HepG2 (cell line): ENCODE measurements around the gene SIX5. TPM values are rescaled to one million over a fixed set of nuclear protein-coding genes. Genes with fewer than 3 reads are reported as not detected.

Source experiments
- BCL3 ChIP-seq: sonication (generic); formaldehyde crosslinking; IDR thresholded peaks from 2 replicates; pipeline ENCODE4 v1.5.1; 2020; ENCODE audit warnings: mild to moderate bottlenecking, missing genetic modification reagents, moderate library complexity
- EHMT2 ChIP-seq: fragments of 200-600 bp; sonication (generic); IDR thresholded peaks from 2 replicates; pipeline ENCODE4 v1.7.0; 2017; ENCODE audit warnings: antibody characterized with exemption, low read depth, low read length, borderline replicate concordance
- FOXK1 ChIP-seq: sonication (generic); formaldehyde crosslinking; IDR thresholded peaks from 2 replicates; pipeline ENCODE4 v1.4.0; 2020; ENCODE audit warnings: low read depth, missing genetic modification reagents, borderline replicate concordance
- HNRNPLL ChIP-seq: fragments of 200-400 bp; formaldehyde crosslinking; IDR thresholded peaks from 2 replicates; pipeline ENCODE4 v1.6.1; 2017; ENCODE audit warnings: mild to moderate bottlenecking, low read depth, low read length; ENCODE audit not compliant: poor library complexity, severe bottlenecking
- IRF2 ChIP-seq: IDR thresholded peaks from 2 replicates; pipeline ENCODE4 v1.6.1; 2018; ENCODE audit warnings: missing genetic modification reagents, missing compliant biosample characterization
- NKX3-1 ChIP-seq: sonication (generic); formaldehyde crosslinking; IDR thresholded peaks from 2 replicates; pipeline ENCODE4 v1.5.0; 2020; ENCODE audit warnings: missing genetic modification reagents
- TRAFD1 ChIP-seq: sonication (generic); formaldehyde crosslinking; IDR thresholded peaks from 2 replicates; pipeline ENCODE4 v1.5.1; 2020; ENCODE audit warnings: missing genetic modification reagents, mild to moderate bottlenecking, borderline replicate concordance
- ZBTB7B ChIP-seq: sonication (generic); formaldehyde crosslinking; IDR thresholded peaks from 2 replicates; pipeline ENCODE4 v1.4.0; 2020; ENCODE audit warnings: missing genetic modification reagents
- ZNF333 ChIP-seq: sonication (generic); formaldehyde crosslinking; IDR thresholded peaks from 2 replicates; pipeline ENCODE4 v1.4.0; 2020; ENCODE audit warnings: mild to moderate bottlenecking, missing genetic modification reagents, borderline replicate concordance
- ZNF431 ChIP-seq: sonication (generic); formaldehyde crosslinking; IDR thresholded peaks from 2 replicates; pipeline ENCODE4 v1.9.0; 2022; ENCODE audit warnings: missing genetic modification reagents, low read depth, mild to moderate bottlenecking, borderline replicate concordance
- ZNF598 ChIP-seq: sonication (generic); formaldehyde crosslinking; IDR thresholded peaks from 2 replicates; pipeline ENCODE4 v1.5.1; 2020; ENCODE audit warnings: mild to moderate bottlenecking, missing genetic modification reagents, borderline replicate concordance
- ZNF883 ChIP-seq: sonication (generic); formaldehyde crosslinking; IDR thresholded peaks from 2 replicates; pipeline ENCODE4 v1.5.1; 2020; ENCODE audit warnings: mild to moderate bottlenecking, missing genetic modification reagents; ENCODE audit errors: not compliant biosample characterization
- polyA plus RNA-seq, 8 experiments: library from polyadenylated mRNA; depleted of rRNA in 3 of 8; stranded (reverse) in 7 of 8; unstranded in 1 of 8; fragments of >200 nt; fragmentation: Illumina TruSeq in 4 of 8; extraction: Trizol in 4 of 8; gene quantifications; 2 replicates each; pipeline versions ENCODE4 v1.2.1 to v1.2.3, GENCODE V29; 2011 to 2016; ENCODE audit warnings: low read depth in 4 of 8, missing spikeins in 1 of 8, mixed read lengths in 1 of 8; ENCODE audit not compliant: insufficient read depth in 1 of 8
- total RNA-seq, 5 experiments: library from RNA; depleted of rRNA; stranded (reverse); fragments of >200 nt; fragmentation: Illumina TruSeq; extraction: Trizol; gene quantifications; 2 replicates each; pipeline ENCODE4 v1.2.3, GENCODE V29; 2016; ENCODE audit warnings: low read depth in 1 of 5
- TF ChIP-seq, protein P1 (sequence below): fragments of 450-650 bp; IDR thresholded peaks from 2 replicates; pipeline ENCODE4 v1.6.1; 2017; ENCODE audit warnings: mild to moderate bottlenecking
- TF ChIP-seq, protein P2 (sequence below): IDR thresholded peaks from 2 replicates; pipeline ENCODE4 v1.6.1; 2016; ENCODE audit warnings: low read depth, control low read depth
- TF ChIP-seq, protein P3 (sequence below): IDR thresholded peaks from 2 replicates; pipeline ENCODE4 v1.6.1; 2016; ENCODE audit warnings: low read depth, missing genetic modification reagents, missing compliant biosample characterization

Gene SIX5
- total and polyA plus RNA-seq, 2 of the 13 experiments (the other 11 are each of a cell fraction or from before 2014, with no cell fraction given), result 7.7 to 10.5 TPM

DNA sequence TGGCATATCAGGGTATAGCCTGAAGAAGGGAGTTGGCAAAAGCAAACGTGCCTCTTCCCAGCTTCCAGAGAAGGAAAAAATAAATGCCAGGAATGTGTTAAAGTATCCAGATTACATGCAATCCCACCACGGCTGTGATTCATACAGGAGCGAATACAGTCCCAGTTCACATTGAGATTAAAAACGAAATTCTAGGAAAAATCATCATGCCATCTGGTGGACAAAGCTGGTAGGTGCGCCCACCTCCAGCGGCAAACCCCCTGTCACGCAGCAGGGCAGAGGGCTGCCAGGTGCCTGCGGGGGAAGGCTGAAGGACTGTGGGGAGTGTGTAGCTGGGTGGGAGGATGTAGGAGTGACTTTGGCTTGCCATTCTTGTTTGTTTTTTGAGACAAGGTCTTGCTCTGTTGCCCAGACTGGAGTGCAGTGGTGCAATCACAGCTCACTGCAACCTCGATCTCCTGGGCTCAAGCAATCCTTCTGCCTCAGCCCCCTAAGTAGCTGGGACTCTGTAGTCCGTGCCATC is 30.0 kb upstream of the SIX5 start (continued):
- TF ChIP-seq, protein P1, sequence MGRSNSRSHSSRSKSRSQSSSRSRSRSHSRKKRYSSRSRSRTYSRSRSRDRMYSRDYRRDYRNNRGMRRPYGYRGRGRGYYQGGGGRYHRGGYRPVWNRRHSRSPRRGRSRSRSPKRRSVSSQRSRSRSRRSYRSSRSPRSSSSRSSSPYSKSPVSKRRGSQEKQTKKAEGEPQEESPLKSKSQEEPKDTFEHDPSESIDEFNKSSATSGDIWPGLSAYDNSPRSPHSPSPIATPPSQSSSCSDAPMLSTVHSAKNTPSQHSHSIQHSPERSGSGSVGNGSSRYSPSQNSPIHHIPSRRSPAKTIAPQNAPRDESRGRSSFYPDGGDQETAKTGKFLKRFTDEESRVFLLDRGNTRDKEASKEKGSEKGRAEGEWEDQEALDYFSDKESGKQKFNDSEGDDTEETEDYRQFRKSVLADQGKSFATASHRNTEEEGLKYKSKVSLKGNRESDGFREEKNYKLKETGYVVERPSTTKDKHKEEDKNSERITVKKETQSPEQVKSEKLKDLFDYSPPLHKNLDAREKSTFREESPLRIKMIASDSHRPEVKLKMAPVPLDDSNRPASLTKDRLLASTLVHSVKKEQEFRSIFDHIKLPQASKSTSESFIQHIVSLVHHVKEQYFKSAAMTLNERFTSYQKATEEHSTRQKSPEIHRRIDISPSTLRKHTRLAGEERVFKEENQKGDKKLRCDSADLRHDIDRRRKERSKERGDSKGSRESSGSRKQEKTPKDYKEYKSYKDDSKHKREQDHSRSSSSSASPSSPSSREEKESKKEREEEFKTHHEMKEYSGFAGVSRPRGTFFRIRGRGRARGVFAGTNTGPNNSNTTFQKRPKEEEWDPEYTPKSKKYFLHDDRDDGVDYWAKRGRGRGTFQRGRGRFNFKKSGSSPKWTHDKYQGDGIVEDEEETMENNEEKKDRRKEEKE, result no peak
- TF ChIP-seq ZNF883 (CRISPR knock-in tag) (peak; percentile 30), ZNF598 (0 out of 2 replicates have a peak, but pooled peaks have one; percentile 52), ZNF333 (CRISPR knock-in tag) (no peak), NKX3-1 (CRISPR knock-in tag) (no peak), ZNF431 (CRISPR knock-in tag) (no peak), HNRNPLL (no peak), ZBTB7B (CRISPR knock-in tag) (peak; percentile 71; the same call in 1 of the 2 replicates), TRAFD1 (CRISPR knock-in tag) (no peak), FOXK1 (CRISPR knock-in tag) (no peak), BCL3 (CRISPR knock-in tag) (0 out of 2 replicates have a peak, but pooled peaks have one; percentile 33), EHMT2 (no peak), IRF2 (CRISPR knock-in tag) (0 out of 2 replicates have a peak, but pooled peaks have one; percentile 20)
- TF ChIP-seq, protein P2, sequence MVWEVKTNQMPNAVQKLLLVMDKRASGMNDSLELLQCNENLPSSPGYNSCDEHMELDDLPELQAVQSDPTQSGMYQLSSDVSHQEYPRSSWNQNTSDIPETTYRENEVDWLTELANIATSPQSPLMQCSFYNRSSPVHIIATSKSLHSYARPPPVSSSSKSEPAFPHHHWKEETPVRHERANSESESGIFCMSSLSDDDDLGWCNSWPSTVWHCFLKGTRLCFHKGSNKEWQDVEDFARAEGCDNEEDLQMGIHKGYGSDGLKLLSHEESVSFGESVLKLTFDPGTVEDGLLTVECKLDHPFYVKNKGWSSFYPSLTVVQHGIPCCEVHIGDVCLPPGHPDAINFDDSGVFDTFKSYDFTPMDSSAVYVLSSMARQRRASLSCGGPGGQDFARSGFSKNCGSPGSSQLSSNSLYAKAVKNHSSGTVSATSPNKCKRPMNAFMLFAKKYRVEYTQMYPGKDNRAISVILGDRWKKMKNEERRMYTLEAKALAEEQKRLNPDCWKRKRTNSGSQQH, result no peak
- TF ChIP-seq, protein P3, sequence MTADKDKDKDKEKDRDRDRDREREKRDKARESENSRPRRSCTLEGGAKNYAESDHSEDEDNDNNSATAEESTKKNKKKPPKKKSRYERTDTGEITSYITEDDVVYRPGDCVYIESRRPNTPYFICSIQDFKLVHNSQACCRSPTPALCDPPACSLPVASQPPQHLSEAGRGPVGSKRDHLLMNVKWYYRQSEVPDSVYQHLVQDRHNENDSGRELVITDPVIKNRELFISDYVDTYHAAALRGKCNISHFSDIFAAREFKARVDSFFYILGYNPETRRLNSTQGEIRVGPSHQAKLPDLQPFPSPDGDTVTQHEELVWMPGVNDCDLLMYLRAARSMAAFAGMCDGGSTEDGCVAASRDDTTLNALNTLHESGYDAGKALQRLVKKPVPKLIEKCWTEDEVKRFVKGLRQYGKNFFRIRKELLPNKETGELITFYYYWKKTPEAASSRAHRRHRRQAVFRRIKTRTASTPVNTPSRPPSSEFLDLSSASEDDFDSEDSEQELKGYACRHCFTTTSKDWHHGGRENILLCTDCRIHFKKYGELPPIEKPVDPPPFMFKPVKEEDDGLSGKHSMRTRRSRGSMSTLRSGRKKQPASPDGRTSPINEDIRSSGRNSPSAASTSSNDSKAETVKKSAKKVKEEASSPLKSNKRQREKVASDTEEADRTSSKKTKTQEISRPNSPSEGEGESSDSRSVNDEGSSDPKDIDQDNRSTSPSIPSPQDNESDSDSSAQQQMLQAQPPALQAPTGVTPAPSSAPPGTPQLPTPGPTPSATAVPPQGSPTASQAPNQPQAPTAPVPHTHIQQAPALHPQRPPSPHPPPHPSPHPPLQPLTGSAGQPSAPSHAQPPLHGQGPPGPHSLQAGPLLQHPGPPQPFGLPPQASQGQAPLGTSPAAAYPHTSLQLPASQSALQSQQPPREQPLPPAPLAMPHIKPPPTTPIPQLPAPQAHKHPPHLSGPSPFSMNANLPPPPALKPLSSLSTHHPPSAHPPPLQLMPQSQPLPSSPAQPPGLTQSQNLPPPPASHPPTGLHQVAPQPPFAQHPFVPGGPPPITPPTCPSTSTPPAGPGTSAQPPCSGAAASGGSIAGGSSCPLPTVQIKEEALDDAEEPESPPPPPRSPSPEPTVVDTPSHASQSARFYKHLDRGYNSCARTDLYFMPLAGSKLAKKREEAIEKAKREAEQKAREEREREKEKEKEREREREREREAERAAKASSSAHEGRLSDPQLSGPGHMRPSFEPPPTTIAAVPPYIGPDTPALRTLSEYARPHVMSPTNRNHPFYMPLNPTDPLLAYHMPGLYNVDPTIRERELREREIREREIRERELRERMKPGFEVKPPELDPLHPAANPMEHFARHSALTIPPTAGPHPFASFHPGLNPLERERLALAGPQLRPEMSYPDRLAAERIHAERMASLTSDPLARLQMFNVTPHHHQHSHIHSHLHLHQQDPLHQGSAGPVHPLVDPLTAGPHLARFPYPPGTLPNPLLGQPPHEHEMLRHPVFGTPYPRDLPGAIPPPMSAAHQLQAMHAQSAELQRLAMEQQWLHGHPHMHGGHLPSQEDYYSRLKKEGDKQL (CRISPR knock-in tag), result no peak
